ENCODE measurements around the gene INTS15.

- TF ChIP-seq GATA2 (IDR thresholded peaks at IDR 0.05; ENCODE audit: low read depth, low read length) (no peak), GATA3 (IDR thresholded peaks at IDR 0.05; ENCODE audit: low read depth, low read length) (no peak)
Observed at GRCh38 chr7:6607651-6608051, 17.8 kb downstream of the INTS15 start.

Measured in SH-SY5Y (cell line).